ENCODE data around the gene MRPL4.

The MRPL4 gene

GRCh38 chr19:10309423-10309822, 57.4 kb downstream of the MRPL4 start, which contains the start of gene ZGLP1:
Gene ZGLP1 (minus strand): TSS chr19:10309815.
- Mint-ChIP-seq H3K27me3 (no peaks in the 10 kb centered on the region), H3K4me3 (no peak within 1 kb of the TSS), H3K4me1 (peaks cover 4% of the 10 kb centered on the region), H3K27ac (no peak within 1 kb of the TSS), H3K9me3 (no peaks in the 10 kb centered on the region), H3K36me3 (no peaks in the 10 kb centered on the region)
- CTCF ChIA-PET: no interaction called here
- DNase-seq: no peak
